ENCODE results near the gene TTC7B. TPM values are rescaled to one million over a fixed set of nuclear protein-coding genes. Genes with fewer than 3 reads are reported as not detected.
A peak's percentile ranks its signal among the peaks of the same experiment; 100 is the strongest.

Gene TTC7B
- total and polyA plus RNA-seq, 2 of the 13 experiments (the other 11 are each of a cell fraction or from before 2014, with no cell fraction given): 1.3 to 3.2 TPM

GRCh38 chr14:90759370-90760077, 56.7 kb downstream of the TTC7B start:
- Histone ChIP-seq H3K27me3 (ENCODE audit: control insufficient read depth in 1 of 2, insufficient read depth in 2 of 2, low read length in 2 of 2) (no peaks in the 10 kb centered on the region), H3K27ac (ENCODE audit: extremely low read length, insufficient read depth, low read length) (no peak overlapping the region), H3K36me3 (replicated peaks in 1 of 2; ENCODE audit: control insufficient read depth in 1 of 2, insufficient read depth in 2 of 2, low read length in 2 of 2) (no peaks in the 10 kb centered on the region), H4K20me1 (ENCODE audit: insufficient read depth, low read length) (no peaks in the 10 kb centered on the region), H3K4me2 (ENCODE audit: low read depth, low read length) (peak overlapping the region; percentile 100; the same call in 1 of the 2 replicates), H3K79me2 (ENCODE audit: insufficient read depth, low read length) (no peaks in the 10 kb centered on the region), H3K9ac (ENCODE audit: insufficient read depth, low read depth, low read length) (no peak overlapping the region), H2AFZ (ENCODE audit: low read length) (no peak overlapping the region), H3K9me3 (ENCODE audit: low read length) (peaks cover 4% of the 10 kb centered on the region; the same call in 1 of the 2 replicates), H3K4me3 (replicated peaks in 1 of 3; ENCODE audit: insufficient read depth in 1 of 3, low read depth in 2 of 3, low read length in 3 of 3) (no peak overlapping the region), H3K4me1 (ENCODE audit: insufficient read depth, low read length) (peaks cover 15% of the 10 kb centered on the region)
- intact Hi-C loops (cut with micrococcal nuclease; ENCODE audit: unreplicated experiment): loop anchor here (5.0 to 10.0 kb wide), 3 partner anchors 362 to 565 kb away; partner anchors contain the start of gene CALM1
- DNase-seq (ENCODE audit: low spot score) (no peak), ATAC-seq (no peak), FAIRE-seq (no peak)
- ChIA-PET POLR2A (interaction anchor here (1.2 kb wide), 1 partner anchor 415 kb away, joined by 3 read pairs; no protein-coding TSS in a partner anchor), CTCF (ENCODE audit: low intra/inter-chr PET ratio, low total read pairs) (interaction anchor here (1.3 kb wide), 1 partner anchor 361 kb away, joined by 11 read pairs; no protein-coding TSS in a partner anchor)
- in situ Hi-C loops (cut with HindIII; ENCODE audit: extremely low pct_ligation_motif_present, low pct_unique_long_range_greater_than_20kb): no loop called here
- BruUV-seq (replicated peaks): no TSS peak
- 92% methylated on average over 7 of the region's 7 CpGs for WGBS (ENCODE audit: low lambda C conversion rate)
- TF ChIP-seq U2AF1 (optimal IDR thresholded peaks at IDR 0.05; ENCODE audit: low read depth, low read length): no peak
- no peak for TF ChIP-seq PHF8 (CRISPR knock-in tag; IDR thresholded peaks at IDR 0.05)
- TF ChIP-seq ZNF747 (CRISPR knock-in tag; IDR thresholded peaks at IDR 0.05; ENCODE audit: borderline replicate concordance): no peak
- TF ChIP-seq CHD2 (IDR thresholded peaks at IDR 0.05; ENCODE audit: low read depth, low read length): no peak
- TF ChIP-seq EZH2 (conservative IDR thresholded peaks at IDR 0.05; ENCODE audit: low read depth, low read length): no peak
- no peak for TF ChIP-seq EED (CRISPR knock-in tag; IDR thresholded peaks at IDR 0.05)
- TF ChIP-seq ATF7 (IDR thresholded peaks at IDR 0.05): no peak
- TF ChIP-seq ATF7 (CRISPR knock-in tag; IDR thresholded peaks at IDR 0.05): no peak
- TF ChIP-seq ZNF337 (CRISPR knock-in tag; IDR thresholded peaks at IDR 0.05; ENCODE audit: borderline replicate concordance, low read depth): no peak
- TF ChIP-seq PAX8 (CRISPR knock-in tag; IDR thresholded peaks at IDR 0.05; ENCODE audit: borderline replicate concordance): no peak
- TF ChIP-seq NFYC (CRISPR knock-in tag; IDR thresholded peaks at IDR 0.05): no peak
- TF ChIP-seq NFKBIZ (CRISPR knock-in tag; IDR thresholded peaks at IDR 0.05): no peak
- TF ChIP-seq, protein P1, sequence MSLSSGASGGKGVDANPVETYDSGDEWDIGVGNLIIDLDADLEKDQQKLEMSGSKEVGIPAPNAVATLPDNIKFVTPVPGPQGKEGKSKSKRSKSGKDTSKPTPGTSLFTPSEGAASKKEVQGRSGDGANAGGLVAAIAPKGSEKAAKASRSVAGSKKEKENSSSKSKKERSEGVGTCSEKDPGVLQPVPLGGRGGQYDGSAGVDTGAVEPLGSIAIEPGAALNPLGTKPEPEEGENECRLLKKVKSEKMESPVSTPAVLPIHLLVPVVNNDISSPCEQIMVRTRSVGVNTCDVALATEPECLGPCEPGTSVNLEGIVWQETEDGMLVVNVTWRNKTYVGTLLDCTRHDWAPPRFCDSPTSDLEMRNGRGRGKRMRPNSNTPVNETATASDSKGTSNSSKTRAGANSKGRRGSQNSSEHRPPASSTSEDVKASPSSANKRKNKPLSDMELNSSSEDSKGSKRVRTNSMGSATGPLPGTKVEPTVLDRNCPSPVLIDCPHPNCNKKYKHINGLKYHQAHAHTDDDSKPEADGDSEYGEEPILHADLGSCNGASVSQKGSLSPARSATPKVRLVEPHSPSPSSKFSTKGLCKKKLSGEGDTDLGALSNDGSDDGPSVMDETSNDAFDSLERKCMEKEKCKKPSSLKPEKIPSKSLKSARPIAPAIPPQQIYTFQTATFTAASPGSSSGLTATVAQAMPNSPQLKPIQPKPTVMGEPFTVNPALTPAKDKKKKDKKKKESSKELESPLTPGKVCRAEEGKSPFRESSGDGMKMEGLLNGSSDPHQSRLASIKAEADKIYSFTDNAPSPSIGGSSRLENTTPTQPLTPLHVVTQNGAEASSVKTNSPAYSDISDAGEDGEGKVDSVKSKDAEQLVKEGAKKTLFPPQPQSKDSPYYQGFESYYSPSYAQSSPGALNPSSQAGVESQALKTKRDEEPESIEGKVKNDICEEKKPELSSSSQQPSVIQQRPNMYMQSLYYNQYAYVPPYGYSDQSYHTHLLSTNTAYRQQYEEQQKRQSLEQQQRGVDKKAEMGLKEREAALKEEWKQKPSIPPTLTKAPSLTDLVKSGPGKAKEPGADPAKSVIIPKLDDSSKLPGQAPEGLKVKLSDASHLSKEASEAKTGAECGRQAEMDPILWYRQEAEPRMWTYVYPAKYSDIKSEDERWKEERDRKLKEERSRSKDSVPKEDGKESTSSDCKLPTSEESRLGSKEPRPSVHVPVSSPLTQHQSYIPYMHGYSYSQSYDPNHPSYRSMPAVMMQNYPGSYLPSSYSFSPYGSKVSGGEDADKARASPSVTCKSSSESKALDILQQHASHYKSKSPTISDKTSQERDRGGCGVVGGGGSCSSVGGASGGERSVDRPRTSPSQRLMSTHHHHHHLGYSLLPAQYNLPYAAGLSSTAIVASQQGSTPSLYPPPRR (CRISPR knock-in tag; IDR thresholded peaks at IDR 0.05; ENCODE audit: borderline replicate concordance): no peak
- TF ChIP-seq ZNF12 (CRISPR knock-in tag; IDR thresholded peaks at IDR 0.05): no peak
- TF ChIP-seq ARHGAP35 (CRISPR knock-in tag; IDR thresholded peaks at IDR 0.05; ENCODE audit: borderline replicate concordance): no peak
